GM12891 (cell line): ENCODE results near the gene CPVL.

Experiments
- POLR2A ChIP-seq: IDR thresholded peaks from 2 replicates; pipeline ENCODE4 v1.6.1; 2011; ENCODE audit warnings: low read depth, low read length, control low read depth
- POLR2AphosphoS5 ChIP-seq: IDR thresholded peaks from 2 replicates; pipeline ENCODE4 v1.6.1; 2011; ENCODE audit warnings: low read depth, low read length, control low read depth
- TAF1 ChIP-seq: IDR thresholded peaks from 2 replicates; pipeline ENCODE4 v1.6.1; 2011; ENCODE audit warnings: low read depth, low read length, control low read depth

DNA sequence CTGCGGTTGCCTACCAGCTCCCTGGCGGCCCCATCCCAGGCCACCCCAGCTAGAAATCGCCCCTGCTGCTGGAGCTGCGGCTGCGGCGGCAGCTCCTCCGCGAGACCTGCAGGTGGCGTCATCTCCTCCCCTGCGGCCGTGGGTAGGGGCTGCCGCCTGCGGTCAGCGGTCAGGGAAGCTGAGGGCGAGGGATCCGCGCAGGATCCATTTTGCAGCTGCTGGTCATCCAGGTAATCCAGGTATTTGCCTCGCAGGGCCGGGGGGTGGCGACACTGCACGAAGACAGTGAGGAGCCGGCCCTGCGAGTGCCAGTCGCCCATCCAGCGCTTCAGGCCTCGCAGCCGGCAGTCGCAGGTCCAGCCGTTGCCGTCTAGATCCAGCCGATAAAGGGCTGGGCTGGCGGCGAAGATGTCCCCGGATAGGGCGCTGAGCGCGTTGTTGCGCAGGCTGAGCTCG, 189.7 kb downstream of the CPVL start:
- TF ChIP-seq POLR2AphosphoS5 = no peak
- TF ChIP-seq POLR2A = no peak
- no peak for TF ChIP-seq TAF1
